Glutamatergic neuron (in vitro differentiated cells): Measurements from ENCODE around the gene APOL1. TPM values are rescaled to one million over a fixed set of nuclear protein-coding genes. Genes with fewer than 3 reads are reported as not detected.
"Not testable (repeated sequence)": the region's sequence is repeated elsewhere in the genome, so short reads cannot be mapped to it uniquely, and the experiment has no call there.

ENCODE experiments used
- DNase-seq: peaks from one replicate; pipeline ENCODE4 v3.0.0; 2022
- H3K27ac Mint-ChIP-seq: one replicate; pipeline ENCODE4 v1.8.0; 2020; ENCODE audit warnings: mild to moderate bottlenecking, mixed read lengths, inconsistent platforms; ENCODE audit not compliant: unreplicated experiment
- H3K27me3 Mint-ChIP-seq: one replicate; pipeline ENCODE4 v1.8.0; 2020; ENCODE audit warnings: mild to moderate bottlenecking, moderate library complexity, mixed read lengths, inconsistent platforms; ENCODE audit not compliant: unreplicated experiment
- H3K36me3 Mint-ChIP-seq: one replicate; pipeline ENCODE4 v1.8.0; 2020; ENCODE audit warnings: mild to moderate bottlenecking, mixed read lengths, inconsistent platforms; ENCODE audit not compliant: unreplicated experiment
- H3K4me1 Mint-ChIP-seq: one replicate; pipeline ENCODE4 v1.8.0; 2020; ENCODE audit warnings: mild to moderate bottlenecking, low read depth, mixed read lengths, inconsistent platforms; ENCODE audit not compliant: unreplicated experiment
- H3K4me3 Mint-ChIP-seq: one replicate; pipeline ENCODE4 v1.8.0; 2020; ENCODE audit warnings: mild to moderate bottlenecking, mixed read lengths, inconsistent platforms; ENCODE audit not compliant: unreplicated experiment
- H3K9me3 Mint-ChIP-seq: one replicate; pipeline ENCODE4 v1.8.0; 2020; ENCODE audit warnings: mild to moderate bottlenecking, moderate library complexity, mixed read lengths, inconsistent platforms; ENCODE audit not compliant: unreplicated experiment
- total RNA-seq: library from RNA; stranded (reverse); fragmentation: NEBNext Ultra II Directional; extraction: Animal tissue kit (Norgen Biotek cat#: 25700); gene quantifications from one replicate; pipeline ENCODE4 v1.2.1, GENCODE V29; 2021; ENCODE audit not compliant: unreplicated experiment
- TF ChIP-seq, protein P1 (sequence below): fragments of 200-600 bp; sonication (generic); IDR thresholded peaks from one replicate; pipeline ENCODE4 v1.5.0; 2021; ENCODE audit not compliant: partially characterized antibody, unreplicated experiment

The APOL1 gene
- total RNA-seq, 1 donor from 2014 or later: not detected

DNA sequence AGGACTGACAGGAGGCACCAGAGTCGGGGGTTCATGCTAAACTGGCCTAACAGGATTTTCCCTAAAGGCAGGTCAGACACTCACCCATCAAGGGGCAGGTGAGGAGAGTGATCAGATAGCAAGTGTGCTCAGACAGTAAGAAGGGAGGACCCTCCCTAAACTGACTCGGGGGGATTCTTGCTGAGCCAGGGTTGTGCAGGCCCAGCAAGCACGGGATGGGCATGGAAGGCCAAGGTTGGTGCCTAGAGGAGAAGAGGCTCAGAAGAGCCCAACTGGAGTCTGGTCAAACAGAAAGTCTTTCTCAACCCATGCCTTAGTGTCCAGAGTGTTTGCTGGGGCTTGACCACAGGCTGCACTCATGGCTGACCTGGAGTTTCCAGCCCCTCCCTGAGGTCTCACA lies 6.2 kb upstream of the APOL1 start:
- no peaks in the 10 kb centered on the region for H3K4me1 Mint-ChIP-seq
- peaks cover 2% of the 10 kb centered on the region for H3K27me3 Mint-ChIP-seq
- TF ChIP-seq, protein P1, sequence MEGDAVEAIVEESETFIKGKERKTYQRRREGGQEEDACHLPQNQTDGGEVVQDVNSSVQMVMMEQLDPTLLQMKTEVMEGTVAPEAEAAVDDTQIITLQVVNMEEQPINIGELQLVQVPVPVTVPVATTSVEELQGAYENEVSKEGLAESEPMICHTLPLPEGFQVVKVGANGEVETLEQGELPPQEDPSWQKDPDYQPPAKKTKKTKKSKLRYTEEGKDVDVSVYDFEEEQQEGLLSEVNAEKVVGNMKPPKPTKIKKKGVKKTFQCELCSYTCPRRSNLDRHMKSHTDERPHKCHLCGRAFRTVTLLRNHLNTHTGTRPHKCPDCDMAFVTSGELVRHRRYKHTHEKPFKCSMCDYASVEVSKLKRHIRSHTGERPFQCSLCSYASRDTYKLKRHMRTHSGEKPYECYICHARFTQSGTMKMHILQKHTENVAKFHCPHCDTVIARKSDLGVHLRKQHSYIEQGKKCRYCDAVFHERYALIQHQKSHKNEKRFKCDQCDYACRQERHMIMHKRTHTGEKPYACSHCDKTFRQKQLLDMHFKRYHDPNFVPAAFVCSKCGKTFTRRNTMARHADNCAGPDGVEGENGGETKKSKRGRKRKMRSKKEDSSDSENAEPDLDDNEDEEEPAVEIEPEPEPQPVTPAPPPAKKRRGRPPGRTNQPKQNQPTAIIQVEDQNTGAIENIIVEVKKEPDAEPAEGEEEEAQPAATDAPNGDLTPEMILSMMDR: no peak
- H3K36me3 Mint-ChIP-seq: peaks cover 43% of the 10 kb centered on the region
- no peak for DNase-seq
- no peak overlapping the region for H3K27ac Mint-ChIP-seq
- H3K9me3 Mint-ChIP-seq: peaks cover 19% of the 10 kb centered on the region
- no peak overlapping the region for H3K4me3 Mint-ChIP-seq

DNA sequence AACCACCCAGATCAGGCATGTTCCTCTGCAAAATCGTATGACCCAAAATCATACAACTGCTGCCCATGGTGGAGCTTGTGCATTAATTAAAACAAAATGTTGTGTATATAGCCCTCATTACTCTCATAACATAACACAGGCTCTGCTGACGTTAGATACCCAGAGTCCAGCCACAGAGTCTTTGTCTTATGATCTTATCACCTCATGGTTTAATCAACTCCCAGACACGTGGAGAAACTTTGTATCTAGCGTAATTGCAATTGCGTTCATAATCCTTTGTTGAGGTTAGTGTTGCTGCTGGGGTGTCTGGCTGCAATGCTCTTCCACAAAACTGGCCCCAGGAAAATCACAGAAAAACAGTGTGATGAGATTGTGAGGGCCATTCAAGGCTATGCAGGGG lies 5.0 kb upstream of the APOL1 start:
- peaks cover 14% of the 10 kb centered on the region for H3K9me3 Mint-ChIP-seq
- H3K4me1 Mint-ChIP-seq: no peaks in the 10 kb centered on the region

DNA sequence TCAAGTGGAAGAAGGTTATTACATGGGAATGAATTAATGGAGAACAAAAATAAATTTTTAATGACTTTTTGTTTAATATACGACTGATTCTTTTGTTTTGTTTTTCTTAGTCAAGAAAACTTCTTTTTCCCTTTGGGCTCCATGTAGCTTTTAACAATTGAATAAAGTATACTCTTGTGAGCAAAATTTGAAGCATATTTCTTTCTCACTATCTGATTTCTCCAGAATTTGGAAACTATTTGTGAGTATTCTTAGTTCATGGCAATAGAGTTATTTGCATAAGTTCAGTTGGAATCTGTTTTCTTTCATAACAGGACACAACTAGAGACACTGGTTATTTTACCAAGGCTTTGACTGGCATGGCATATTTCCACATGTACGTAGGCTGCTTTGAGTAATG lies 3.8 kb upstream of the APOL1 start:
- Mint-ChIP-seq H3K27me3 (peaks cover 4% of the 10 kb centered on the region), H3K36me3 (peaks cover 29% of the 10 kb centered on the region), H3K4me3 (no peak overlapping the region), H3K9me3 (peaks cover 10% of the 10 kb centered on the region), H3K4me1 (no peaks in the 10 kb centered on the region), H3K27ac (no peak overlapping the region)
- TF ChIP-seq, protein P1: no peak
- DNase-seq: no peak

More for the DNA sequence above, 5.0 kb upstream of the APOL1 start:
- TF ChIP-seq, protein P1: no peak
- Mint-ChIP-seq H3K27me3 (peaks cover 4% of the 10 kb centered on the region), H3K4me3 (no peak overlapping the region), H3K36me3 (peaks cover 36% of the 10 kb centered on the region), H3K27ac (no peak overlapping the region)
- no peak for DNase-seq

DNA sequence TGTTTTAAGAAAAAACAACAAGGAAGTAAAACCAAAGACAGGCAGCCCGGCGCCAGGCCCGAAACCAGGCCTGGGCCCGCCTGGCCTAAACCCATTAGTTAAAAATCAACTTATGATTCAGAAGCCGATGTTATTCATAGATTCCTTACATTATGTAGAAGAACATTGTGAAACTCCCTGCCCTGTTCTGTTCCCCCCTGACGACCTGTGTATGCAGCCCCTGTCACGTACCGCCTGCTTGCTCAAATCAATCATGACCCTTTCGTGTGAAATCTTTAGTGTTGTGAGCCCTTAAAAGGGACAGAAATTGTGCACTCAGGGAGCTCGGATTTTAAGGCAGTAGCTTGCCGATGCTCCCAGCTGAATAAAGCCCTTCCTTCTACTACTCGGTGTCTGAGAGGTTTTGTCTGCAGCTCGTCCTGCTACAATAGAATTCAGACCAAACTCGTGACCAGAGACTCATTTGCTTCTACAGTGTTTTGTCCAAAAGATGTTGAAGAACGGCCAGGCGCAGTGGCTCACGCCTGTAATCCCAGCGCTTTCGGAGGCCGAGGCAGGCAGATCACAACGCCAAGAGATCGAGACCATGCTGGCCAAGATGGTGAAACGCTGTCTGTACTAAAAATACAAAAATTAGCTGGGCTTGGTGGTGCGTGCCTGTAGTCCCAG lies 2.5 kb upstream of the APOL1 start:
- not testable (repeated sequence) for H3K4me1 Mint-ChIP-seq, DNase-seq, H3K27me3 Mint-ChIP-seq, H3K9me3 Mint-ChIP-seq, H3K4me3 Mint-ChIP-seq, H3K27ac Mint-ChIP-seq
- H3K36me3 Mint-ChIP-seq: peaks cover 25% of the 10 kb centered on the region

DNA sequence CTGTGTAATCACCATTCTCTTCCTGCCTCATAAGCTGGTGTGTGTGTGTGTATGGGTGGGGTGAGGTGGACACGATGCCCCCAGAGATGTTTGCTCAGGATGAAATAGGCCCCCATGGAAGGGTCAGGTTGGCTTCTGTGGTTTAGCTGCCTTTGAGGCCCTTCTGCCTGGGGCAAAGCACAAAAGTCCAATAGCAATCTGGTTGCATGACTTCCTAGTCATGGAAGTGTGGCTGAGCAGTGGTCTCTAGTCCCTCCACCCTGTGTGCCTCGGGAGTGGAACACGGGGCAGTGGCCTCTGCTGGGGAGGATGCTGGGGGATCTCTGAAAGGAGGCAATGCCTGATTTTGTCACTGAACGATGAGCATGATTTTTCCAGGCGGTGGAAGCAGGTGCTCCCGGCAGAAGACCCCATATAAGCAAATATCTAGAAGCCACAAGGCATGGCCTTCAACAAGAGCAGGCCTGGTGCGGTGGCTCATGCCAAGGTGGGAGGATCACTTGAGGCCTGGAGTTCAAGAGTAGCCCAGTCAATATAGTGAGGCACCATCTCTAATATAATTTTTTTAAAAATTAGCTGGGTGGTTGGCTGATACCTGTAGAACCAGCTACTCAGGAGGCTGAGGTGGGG lies 839 bp upstream of the APOL1 start:
- not testable (repeated sequence) for DNase-seq, H3K4me1 Mint-ChIP-seq, H3K27ac Mint-ChIP-seq, H3K27me3 Mint-ChIP-seq, H3K4me3 Mint-ChIP-seq, H3K9me3 Mint-ChIP-seq
- peaks cover 19% of the 10 kb centered on the region for H3K36me3 Mint-ChIP-seq
